Astrocyte of the cerebellum (primary cell): Measurements from ENCODE around the gene NOTCH1.

ENCODE experiments used
- DNase-seq: peaks from one replicate; pipeline ENCODE4 v3.0.0-alpha.2; 2011; ENCODE audit warnings: low read depth
- H3K4me3 ChIP-seq: 2 replicates; pipeline ENCODE4 v1.5.1; 2011; ENCODE audit warnings: mild to moderate bottlenecking, low read depth, low read length, moderate library complexity
- in situ Hi-C: cut with HindIII; loops from 2 replicates; pipeline ENCODE4 v1.10.0; 2017; ENCODE audit warnings: low sequenced_read_pairs
- TF ChIP-seq, protein P1 (sequence below): IDR thresholded peaks from 2 replicates; pipeline ENCODE4 v1.5.1; 2012; ENCODE audit warnings: low read length, low read depth, moderate library complexity, mild to moderate bottlenecking; ENCODE audit errors: missing control alignments

Gene NOTCH1

DNA sequence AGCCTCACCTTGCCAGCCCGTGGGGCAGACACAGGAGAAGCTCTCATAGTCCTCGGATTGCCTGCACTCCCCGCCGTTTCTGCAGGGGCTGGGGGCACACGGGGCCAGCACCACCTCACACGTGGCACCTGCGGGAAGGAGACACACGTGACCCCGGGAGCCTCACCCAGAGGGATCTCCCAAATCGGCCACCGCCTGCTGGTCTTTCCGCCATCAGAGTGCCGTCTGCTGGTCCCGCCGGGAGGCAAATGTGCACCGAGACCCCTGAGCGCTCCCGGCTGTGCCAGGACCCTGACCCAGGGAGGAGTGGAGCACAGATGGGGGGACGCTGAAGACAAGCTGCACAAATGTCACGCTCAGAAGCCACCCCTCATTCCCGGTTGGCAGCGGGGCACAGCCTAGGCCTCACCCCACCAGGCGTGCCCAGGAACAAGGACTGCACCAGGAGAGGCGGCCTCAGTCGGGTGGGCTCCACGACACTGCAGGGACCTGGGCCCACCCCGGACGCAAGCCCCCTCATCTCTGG lies 34.6 kb downstream of the NOTCH1 start:
- in situ Hi-C loops = no loop called here
- TF ChIP-seq, protein P1, sequence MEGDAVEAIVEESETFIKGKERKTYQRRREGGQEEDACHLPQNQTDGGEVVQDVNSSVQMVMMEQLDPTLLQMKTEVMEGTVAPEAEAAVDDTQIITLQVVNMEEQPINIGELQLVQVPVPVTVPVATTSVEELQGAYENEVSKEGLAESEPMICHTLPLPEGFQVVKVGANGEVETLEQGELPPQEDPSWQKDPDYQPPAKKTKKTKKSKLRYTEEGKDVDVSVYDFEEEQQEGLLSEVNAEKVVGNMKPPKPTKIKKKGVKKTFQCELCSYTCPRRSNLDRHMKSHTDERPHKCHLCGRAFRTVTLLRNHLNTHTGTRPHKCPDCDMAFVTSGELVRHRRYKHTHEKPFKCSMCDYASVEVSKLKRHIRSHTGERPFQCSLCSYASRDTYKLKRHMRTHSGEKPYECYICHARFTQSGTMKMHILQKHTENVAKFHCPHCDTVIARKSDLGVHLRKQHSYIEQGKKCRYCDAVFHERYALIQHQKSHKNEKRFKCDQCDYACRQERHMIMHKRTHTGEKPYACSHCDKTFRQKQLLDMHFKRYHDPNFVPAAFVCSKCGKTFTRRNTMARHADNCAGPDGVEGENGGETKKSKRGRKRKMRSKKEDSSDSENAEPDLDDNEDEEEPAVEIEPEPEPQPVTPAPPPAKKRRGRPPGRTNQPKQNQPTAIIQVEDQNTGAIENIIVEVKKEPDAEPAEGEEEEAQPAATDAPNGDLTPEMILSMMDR = no peak
- H3K4me3 ChIP-seq = no peak overlapping the region
- DNase-seq = no peak

DNA sequence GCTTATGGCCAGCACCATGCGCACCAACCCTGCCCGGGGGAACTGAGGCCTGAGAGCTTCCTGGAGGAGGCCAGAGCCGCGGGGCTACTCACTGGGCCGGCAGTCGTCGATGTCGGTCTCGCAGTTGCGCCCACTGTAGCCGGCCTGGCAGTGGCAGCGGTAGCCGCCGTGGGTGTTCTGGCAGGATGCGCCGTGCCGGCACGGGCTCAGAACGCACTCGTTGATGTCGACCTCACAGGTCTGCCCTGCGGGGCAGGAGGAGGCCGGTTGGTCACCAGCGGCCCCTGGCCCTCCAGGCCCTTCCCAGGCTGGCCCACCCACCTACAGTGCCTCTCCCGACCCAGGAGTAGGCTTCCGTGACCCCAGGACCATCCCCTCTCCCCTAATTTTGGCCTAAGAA lies 35.3 kb downstream of the NOTCH1 start:
- TF ChIP-seq, protein P1 = no peak
- no peak overlapping the region for H3K4me3 ChIP-seq
- no peak for DNase-seq
- in situ Hi-C loops = no loop called here

DNA sequence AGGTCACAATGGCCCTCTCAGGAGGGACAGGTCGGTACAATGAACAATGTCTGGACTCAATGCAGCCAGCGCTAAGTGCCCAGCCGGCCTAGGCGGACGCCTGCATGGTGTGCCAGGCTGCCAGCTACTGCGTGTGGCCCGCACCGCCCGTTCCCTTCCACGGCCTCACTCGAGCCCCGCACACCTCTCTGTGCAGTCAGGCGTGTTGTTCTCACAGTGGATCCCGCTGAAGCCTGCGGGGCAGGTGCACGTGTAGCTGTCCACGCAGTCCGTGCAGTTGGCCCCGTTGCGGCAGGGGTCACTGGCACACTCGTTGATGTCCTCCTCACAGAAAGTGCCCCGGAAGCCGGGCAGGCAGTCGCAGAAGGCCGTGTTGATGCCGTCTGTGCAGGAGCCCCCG lies 36.3 kb downstream of the NOTCH1 start:
- TF ChIP-seq, protein P1 = no peak
- H3K4me3 ChIP-seq = no peak overlapping the region
- in situ Hi-C loops = no loop called here
- DNase-seq = no peak

DNA sequence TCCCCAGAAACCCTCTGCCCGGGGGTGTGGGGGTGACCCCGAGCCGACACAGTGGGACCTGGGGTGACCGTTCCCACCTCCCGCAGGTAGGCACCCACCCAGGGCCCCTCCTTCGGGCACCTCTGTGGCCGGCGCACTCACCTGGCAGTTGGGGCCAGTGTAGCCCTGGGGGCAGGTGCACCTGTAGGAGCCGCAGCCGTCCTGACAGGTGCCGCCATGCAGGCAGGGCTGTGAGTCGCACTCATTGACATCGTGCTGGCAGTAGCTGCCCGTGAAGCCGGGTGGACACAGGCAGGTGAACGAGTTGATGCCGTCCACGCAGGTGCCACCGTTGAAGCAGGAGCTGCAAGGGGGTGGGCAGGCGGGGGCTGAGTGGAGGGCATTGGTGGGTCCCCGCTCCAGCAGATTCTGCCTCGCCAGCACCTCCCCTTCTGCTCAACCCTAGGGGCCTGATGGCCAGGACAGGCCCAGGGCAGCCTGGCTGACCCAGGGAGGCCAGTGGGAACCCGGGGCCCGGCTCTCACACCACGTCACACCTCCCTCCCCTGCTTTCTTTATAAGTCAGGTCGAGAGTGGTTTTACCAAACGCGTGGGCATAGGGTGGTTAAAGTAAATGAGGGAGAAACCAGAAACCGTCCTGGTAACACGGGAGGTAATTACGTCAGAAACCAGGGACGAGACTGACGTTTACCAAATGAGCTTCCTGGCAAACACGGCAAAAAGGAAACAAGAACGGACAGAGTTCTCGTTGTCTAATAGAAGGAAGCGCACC lies 36.9 kb downstream of the NOTCH1 start:
- in situ Hi-C loops = no loop called here
- DNase-seq = no peak
- no peak overlapping the region for H3K4me3 ChIP-seq
- TF ChIP-seq, protein P1 = no peak

DNA sequence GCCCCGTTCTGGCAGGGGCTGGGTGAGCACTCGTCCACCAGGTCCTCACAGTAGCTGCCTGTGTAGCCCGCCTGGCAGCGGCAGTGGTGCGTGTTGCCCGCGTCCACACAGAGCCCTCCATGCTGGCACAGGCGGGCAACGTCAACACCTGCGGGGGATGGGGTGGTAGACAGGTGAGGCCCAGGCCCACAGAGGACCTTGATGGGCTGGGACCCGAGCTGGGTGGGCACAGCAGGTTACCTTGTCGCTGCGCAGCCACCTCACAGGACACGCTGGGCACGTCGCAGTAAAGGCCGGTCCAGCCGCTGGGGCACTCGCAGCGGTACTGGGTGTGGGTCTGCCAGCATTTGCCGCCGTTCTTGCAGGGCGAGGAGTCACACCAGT lies 37.9 kb downstream of the NOTCH1 start:
- no peak for DNase-seq
- in situ Hi-C loops = no loop called here
- TF ChIP-seq, protein P1 = no peak
- no peak overlapping the region for H3K4me3 ChIP-seq

DNA sequence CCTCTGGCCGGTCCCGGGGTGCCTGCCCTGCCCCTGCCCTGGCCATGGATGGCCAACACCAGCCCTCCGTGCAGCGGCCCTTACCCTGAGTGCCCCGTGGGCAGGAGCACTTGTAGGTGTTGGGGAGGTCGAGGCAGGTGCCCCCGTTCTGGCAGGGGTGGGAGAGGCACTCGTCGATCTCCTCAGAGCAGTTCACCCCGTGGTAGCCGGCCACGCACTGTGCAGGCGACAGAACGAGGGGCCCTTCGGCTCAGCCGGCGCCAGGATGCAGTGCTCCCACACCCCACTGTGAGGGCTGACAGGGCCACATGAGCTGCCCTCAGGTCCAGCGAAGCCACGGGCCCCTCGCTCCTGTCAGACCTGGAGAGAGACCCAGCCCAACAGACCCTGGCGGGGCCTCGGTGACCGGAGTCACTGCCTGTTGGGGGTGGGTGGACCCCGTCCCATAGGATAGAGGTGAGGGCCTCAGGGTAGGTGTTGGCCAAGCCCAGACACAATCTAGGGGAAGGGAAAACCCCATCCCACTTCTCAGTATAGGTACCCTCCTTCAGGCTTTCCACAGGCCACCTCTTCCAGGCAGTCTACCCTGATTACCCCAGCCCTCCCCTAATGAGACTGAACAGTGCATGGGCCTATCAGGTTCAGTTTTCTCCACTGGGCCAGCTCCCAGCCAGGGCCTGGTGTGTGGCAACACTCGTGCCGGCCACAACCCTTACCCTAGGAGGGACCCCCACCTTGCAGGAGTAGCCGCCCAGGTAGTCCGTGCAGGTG lies 38.4 kb downstream of the NOTCH1 start:
- in situ Hi-C loops = no loop called here
- no peak for DNase-seq
- TF ChIP-seq, protein P1 = no peak
- no peak overlapping the region for H3K4me3 ChIP-seq
